Coronary artery (tissue), 2 donors: ENCODE data around the gene CSTPP1.

Source experiments
- DNase-seq: peaks from one replicate; pipeline ENCODE4 v3.0.0-alpha.2; 2017; ENCODE audit warnings: low spot score
- H3K27ac ChIP-seq, 2 donors: fragments of 200-600 bp; sonication (generic); one replicate each; pipeline ENCODE4 v1.5.1; 2016 to 2019
- H3K4me3 ChIP-seq: fragments of 200-600 bp; sonication (generic); 2 replicates; pipeline ENCODE4 v1.5.1; 2016; ENCODE audit warnings: mild to moderate bottlenecking, moderate library complexity
- TF ChIP-seq, protein P1 (sequence below): fragments of 200-600 bp; sonication (generic); IDR thresholded peaks from one replicate; pipeline ENCODE4 v1.5.1; 2019; ENCODE audit warnings: antibody characterized with exemption

Gene CSTPP1

DNA sequence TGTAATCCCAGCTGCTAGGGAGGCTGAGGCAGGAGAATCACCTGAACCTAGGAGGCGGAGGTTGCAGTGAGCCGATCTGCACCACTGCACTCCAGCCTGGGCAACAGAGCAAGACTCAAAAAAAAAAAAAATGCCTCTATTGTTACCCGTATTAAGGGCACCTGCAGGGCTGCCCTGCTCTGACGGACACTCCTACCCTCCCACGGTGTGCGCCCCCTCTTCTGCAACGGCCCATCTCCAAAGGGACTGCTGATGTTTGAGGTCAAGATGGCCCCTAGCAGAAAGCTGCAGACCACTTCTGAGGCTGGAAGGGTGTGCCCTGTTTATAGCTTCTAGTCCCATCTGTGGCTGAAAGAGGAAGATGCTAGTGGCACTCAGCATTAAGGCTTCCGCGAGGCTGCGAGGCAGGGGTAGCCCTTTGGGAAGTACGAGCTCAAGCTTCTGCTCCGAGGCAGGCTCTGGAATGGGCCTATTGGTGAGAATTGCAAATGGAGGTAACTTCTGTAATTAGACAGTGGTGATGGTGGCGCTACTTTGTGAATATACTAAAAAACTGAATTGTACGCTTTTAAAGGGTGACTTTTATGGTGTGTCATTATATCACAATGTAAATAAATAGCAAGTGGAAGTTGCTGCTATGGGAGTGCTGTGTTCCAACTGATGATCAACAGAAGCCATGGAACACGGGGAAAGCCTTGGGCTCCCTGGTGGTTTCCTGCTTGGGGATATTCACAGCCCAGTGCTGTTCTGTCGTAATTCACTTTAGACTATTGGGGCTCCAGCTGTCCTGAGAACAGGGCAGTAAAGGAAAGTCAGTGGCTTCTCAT, 215.8 kb downstream of the CSTPP1 start:
- no peak overlapping the region for H3K27ac ChIP-seq
- no peak for DNase-seq

DNA sequence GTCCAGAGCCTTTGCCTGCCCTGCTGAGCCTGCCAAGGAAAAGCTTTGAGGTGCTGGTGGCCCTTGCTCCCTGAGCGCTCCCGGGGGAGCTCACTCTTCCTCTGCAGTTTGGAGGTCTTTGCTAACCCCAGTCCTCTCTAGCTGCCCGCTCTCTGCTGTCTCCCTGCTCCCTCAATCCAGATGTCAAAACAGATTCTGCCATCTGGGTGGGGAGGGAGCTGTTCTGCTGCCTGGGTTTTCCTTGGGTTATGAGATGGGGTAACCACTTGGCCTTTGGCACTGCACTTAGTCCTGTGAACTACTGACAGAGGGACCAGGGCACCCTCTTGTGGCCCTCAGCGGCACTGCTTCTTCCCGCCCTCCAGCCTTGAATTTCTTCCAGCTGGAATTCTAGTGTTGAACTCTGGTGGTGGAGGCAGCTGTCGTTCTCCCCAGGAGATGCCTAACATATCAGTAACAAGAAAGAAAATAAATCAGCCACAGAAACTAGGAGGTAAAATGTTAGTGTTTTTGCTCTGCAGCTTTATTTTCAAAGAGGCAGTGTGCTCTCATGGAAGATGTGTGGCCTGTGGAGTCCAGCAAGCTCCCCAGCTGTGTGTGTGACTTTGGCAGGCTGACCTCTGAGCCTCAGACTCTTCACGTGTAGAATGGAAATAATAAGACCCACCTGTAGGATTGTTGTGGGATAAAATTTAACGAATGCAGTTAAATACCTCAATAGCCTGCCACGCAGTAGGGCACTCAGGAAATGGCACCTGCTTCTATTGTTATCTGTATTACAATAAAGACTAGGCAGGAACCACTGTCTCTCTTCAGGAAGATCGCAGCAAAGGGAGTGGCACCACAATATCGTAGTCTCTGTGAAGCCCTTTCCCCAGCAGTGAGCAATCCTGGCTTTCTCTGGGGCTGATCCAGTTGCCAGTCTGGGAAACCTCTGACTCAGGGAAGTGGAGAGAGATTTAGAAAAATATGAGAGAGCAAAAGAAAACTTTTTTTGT, 216.7 kb downstream of the CSTPP1 start:
- no peak for DNase-seq
- no peak overlapping the region for H3K27ac ChIP-seq
- TF ChIP-seq, protein P1, sequence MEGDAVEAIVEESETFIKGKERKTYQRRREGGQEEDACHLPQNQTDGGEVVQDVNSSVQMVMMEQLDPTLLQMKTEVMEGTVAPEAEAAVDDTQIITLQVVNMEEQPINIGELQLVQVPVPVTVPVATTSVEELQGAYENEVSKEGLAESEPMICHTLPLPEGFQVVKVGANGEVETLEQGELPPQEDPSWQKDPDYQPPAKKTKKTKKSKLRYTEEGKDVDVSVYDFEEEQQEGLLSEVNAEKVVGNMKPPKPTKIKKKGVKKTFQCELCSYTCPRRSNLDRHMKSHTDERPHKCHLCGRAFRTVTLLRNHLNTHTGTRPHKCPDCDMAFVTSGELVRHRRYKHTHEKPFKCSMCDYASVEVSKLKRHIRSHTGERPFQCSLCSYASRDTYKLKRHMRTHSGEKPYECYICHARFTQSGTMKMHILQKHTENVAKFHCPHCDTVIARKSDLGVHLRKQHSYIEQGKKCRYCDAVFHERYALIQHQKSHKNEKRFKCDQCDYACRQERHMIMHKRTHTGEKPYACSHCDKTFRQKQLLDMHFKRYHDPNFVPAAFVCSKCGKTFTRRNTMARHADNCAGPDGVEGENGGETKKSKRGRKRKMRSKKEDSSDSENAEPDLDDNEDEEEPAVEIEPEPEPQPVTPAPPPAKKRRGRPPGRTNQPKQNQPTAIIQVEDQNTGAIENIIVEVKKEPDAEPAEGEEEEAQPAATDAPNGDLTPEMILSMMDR: peak; percentile 89
- no peak overlapping the region for H3K4me3 ChIP-seq

More for the DNA sequence above, 215.8 kb downstream of the CSTPP1 start:
- TF ChIP-seq, protein P1: no peak
- H3K4me3 ChIP-seq: no peak overlapping the region

DNA sequence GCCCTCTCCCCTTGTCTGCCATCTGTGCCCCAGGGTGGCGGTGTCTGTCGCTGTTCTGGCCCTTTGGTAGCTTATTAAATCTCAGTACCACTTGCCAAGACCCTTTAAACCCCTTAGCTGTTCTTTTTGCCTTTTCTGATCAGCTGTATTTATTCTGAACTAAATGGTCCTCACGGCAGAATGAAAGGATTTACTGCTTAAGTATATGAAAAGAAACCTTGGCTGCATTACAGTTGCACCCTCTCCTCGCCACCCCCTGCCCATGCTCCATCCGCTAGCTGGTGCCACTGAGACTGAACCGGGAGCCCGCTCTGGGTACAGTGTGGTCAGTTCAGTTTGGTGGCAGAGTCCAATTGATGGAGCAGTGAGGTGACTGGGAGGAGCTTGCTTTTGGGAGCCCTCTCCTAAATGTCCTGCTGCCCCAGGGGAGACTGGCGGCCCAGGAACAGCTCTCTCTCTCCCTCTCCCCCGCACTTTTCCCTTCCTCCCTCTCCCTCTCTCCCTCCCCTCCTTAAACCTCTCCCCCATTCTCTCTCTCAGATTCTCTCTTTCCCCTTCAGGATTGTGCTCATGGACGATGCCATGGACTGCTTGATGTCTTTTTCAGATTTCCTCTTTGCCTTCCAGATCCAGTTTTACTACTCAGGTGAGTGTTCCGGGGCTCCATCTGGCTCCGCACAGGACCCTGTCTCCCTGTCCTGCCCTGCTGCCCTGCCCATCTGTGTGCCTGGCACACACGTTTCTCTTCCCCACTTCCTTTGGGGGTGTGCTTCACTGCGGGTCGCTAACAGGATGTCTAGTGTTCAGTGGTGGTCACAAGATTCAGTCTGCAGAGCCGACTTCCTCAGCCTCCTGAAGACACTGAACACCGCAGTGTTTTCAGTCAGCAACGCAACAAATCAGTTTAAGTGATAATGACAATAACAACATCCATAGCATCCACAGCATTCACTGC, 218.3 kb downstream of the CSTPP1 start:
- no peak for DNase-seq
- Histone ChIP-seq H3K27ac (no peak overlapping the region), H3K4me3 (no peak overlapping the region)
- TF ChIP-seq, protein P1: no peak

DNA sequence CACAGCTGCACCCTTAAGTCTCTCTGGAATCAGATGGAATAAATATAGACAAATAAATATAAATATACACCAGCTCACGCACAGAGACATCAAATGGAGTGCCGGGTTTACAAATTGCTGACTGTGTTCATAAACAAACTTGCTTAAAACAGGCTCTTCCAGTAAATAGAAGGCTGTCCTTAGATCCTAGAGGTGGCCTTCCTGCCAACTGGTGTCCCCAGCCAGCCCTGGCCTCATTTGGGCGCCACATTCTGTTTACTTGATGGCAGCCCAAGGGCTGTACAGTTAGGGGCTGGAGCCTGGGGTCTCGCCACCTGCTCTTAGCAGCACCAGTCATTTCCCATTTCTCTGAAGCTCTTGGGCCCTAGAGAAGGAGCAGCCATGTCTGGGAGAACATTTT, 219.3 kb downstream of the CSTPP1 start:
- Histone ChIP-seq H3K27ac (no peak overlapping the region), H3K4me3 (no peak overlapping the region)
- TF ChIP-seq, protein P1: no peak
- no peak for DNase-seq

DNA sequence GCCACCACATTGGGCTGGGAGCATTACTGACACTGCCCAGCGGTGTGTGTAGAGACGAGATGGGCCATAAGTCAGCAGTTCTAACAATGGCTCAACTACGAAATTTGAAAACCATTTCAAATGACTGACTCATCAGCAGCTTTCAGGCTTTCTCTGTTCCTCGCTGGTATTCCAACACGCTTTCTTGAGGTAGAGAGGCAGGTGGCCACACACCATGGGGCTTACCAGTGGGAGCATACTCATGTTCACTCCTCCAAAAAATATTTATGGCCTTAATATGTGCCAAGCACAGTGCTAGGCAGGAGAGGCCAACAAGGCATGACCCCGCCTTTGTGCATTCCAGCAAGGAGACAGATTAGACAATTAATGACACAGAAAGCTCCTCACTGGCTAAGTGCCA, 219.8 kb downstream of the CSTPP1 start:
- Histone ChIP-seq H3K27ac (no peak overlapping the region), H3K4me3 (no peak overlapping the region)
- TF ChIP-seq, protein P1: no peak
- DNase-seq: no peak

DNA sequence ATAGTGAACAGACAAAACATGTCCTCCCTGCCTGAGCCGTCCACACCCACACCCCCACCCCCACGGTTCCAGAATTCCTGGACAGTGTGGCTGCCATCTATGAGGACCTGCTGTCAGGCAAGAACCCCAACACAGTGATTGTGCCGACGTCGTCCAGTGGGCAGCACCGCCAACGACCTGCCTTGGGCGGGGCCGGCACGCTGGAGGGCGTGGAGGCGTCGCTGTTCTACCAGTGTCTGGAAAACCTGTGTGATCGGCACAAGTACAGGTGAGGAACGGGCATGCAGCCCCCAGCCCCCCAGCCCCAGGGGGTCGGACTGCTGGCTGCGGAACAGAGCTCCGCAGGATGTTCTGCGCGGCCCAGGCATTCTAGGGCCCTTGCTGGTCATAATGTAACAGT, 220.4 kb downstream of the CSTPP1 start:
- TF ChIP-seq, protein P1: no peak
- no peak for DNase-seq
- Histone ChIP-seq H3K27ac (no peak overlapping the region), H3K4me3 (no peak overlapping the region)
